SK-N-MC (cell line): ENCODE measurements around the gene TUBA3C.

Experiments used
- EZH2 ChIP-seq: fragments of 200-600 bp; sonication (generic); IDR thresholded peaks from one replicate; pipeline ENCODE4 v1.6.1; 2017; ENCODE audit warnings: antibody characterized with exemption
- POLR2AphosphoS5 ChIP-seq: IDR thresholded peaks from 2 replicates; pipeline ENCODE4 v1.6.1; 2012; ENCODE audit warnings: mild to moderate bottlenecking, low read depth, low read length, borderline replicate concordance

GRCh38 chr13:19172007-19172646 is 9.5 kb downstream of the TUBA3C start:
- TF ChIP-seq EZH2 (no peak), POLR2AphosphoS5 (no peak)
